ENCODE measurements around the gene GFER. TPM values are rescaled to one million over a fixed set of nuclear protein-coding genes. Genes with fewer than 3 reads are reported as not detected.
A peak's percentile ranks its signal among the peaks of the same experiment; 100 is the strongest.
"Not testable (repeated sequence)": the region's sequence is repeated elsewhere in the genome, so short reads cannot be mapped to it uniquely, and the experiment has no call there.

Gene GFER
- polyA plus RNA-seq, 1 donor: 48.5 TPM

- no peak overlapping the region for H3K27ac ChIP-seq (ENCODE audit: low read length)
These were observed 30.3 kb upstream of the GFER start for GRCh38 chr16:1953734-1954133.

GRCh38 chr16:1957434-1958142 lies 26.4 kb upstream of the GFER start:
- not testable (repeated sequence) for H3K4me3 ChIP-seq (ENCODE audit: low read length); H3K27ac ChIP-seq (ENCODE audit: low read length); H3K27me3 ChIP-seq (ENCODE audit: control insufficient read depth, insufficient read depth, low read length); H3K9me3 ChIP-seq (ENCODE audit: control insufficient read depth, low read depth, low read length); DNase-seq
- whole genome bisulfite sequencing (ENCODE audit: insufficient coverage, low lambda C conversion rate): no CpG with 5 or more reads among the region's 22 CpGs
- Histone ChIP-seq H3K4me1 (ENCODE audit: control insufficient read depth, insufficient read depth, low read length) (peaks cover 23% of the 10 kb centered on the region), H3K36me3 (ENCODE audit: control insufficient read depth, insufficient read depth, low read length) (peaks cover 19% of the 10 kb centered on the region)

More at GRCh38 chr16:1953734-1954133, 30.3 kb upstream of the GFER start:
- Histone ChIP-seq H3K4me3 (ENCODE audit: low read length) (no peak overlapping the region), H3K9me3 (ENCODE audit: control insufficient read depth, low read depth, low read length) (peaks cover 3% of the 10 kb centered on the region), H3K4me1 (ENCODE audit: control insufficient read depth, insufficient read depth, low read length) (peaks cover 1% of the 10 kb centered on the region), H3K36me3 (ENCODE audit: control insufficient read depth, insufficient read depth, low read length) (no peaks in the 10 kb centered on the region), H3K27me3 (ENCODE audit: control insufficient read depth, insufficient read depth, low read length) (peaks cover 2% of the 10 kb centered on the region)
- no CpG with 5 or more reads among the region's 22 CpGs for WGBS (ENCODE audit: insufficient coverage, low lambda C conversion rate)
- DNase-seq: no peak

DNA sequence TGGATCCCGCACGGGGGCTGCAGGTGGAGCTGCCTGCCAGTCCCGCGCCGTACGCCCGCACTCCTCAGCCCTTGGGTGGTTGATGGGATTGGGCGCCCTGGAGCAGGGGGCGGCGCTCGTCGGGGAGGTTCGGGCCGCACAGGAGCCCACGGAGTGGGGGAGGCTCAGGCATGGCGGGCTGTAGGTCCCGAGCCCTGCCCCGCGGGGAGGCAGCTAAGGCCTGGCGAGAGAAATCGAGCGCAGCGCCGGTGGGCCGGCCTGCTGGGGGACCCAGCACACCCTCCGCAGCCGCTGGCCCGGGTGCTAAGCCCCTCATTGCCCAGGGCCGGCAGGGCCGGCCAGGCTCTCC lies 25.9 kb upstream of the GFER start:
- not testable (repeated sequence) for H3K9me3 ChIP-seq (ENCODE audit: control insufficient read depth, low read depth, low read length); DNase-seq; H3K4me3 ChIP-seq (ENCODE audit: low read length); H3K27me3 ChIP-seq (ENCODE audit: control insufficient read depth, insufficient read depth, low read length); H3K27ac ChIP-seq (ENCODE audit: low read length)
- Histone ChIP-seq H3K4me1 (ENCODE audit: control insufficient read depth, insufficient read depth, low read length) (peaks cover 28% of the 10 kb centered on the region), H3K36me3 (ENCODE audit: control insufficient read depth, insufficient read depth, low read length) (peaks cover 24% of the 10 kb centered on the region)
- WGBS (ENCODE audit: insufficient coverage, low lambda C conversion rate): no CpG with 5 or more reads among the region's 30 CpGs

- Histone ChIP-seq H3K4me1 (ENCODE audit: control insufficient read depth, insufficient read depth, low read length) (peaks cover 28% of the 10 kb centered on the region), H3K9me3 (ENCODE audit: control insufficient read depth, low read depth, low read length) (peaks cover 3% of the 10 kb centered on the region), H3K27ac (ENCODE audit: low read length) (no peak overlapping the region), H3K4me3 (ENCODE audit: low read length) (no peak overlapping the region), H3K27me3 (ENCODE audit: control insufficient read depth, insufficient read depth, low read length) (peaks cover 6% of the 10 kb centered on the region), H3K36me3 (ENCODE audit: control insufficient read depth, insufficient read depth, low read length) (peaks cover 25% of the 10 kb centered on the region)
- 17% methylated on average over 3 of the region's 14 CpGs for WGBS (ENCODE audit: insufficient coverage, low lambda C conversion rate)
- no peak for DNase-seq
These were observed 25.2 kb upstream of the GFER start for GRCh38 chr16:1958715-1959268.

DNA sequence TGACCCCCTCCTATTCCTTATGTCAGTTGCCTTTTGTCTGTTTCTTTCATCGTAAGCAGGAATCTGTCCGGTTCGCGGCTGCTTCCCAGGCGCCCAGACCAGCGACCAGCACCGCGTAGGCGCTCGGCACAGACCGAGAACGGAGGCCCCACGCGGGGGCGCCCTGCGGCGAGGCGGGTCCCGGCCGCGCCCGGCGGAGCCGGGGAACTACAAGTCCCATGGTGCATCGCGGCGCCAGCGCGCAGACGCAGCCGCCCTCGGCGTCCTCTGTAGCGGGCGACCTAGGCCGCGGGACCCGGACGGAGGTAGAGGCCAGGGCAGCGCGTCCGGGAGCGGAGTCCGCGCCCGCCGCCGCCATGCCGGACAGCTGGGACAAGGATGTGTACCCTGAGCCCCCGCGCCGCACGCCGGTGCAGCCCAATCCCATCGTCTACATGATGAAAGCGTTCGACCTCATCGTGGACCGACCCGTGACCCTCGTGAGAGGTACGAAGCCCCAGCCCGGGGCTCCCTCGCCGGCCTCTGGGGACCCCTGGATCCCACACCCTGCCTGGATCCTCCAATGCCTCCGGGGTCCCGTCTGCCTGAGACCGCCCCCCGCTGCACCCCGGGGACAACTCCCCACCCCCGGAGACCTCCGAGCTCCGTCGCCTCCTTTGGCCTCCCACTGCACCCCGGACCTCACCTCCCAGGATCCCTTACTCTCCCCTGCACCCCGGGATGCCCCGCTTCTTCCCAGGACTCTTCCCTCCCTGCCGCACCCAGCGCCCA lies 24.5 kb upstream of the GFER start, which contains the start of gene NDUFB10:
Gene NDUFB10 (plus strand): TSS at position 270 of the 771 bp plus-strand sequence. CDS start 87 bp downstream, at position 357.
- Histone ChIP-seq H3K9me3 (ENCODE audit: control insufficient read depth, low read depth, low read length) (peaks cover 3% of the 10 kb centered on the region), H3K27me3 (ENCODE audit: control insufficient read depth, insufficient read depth, low read length) (peaks cover 6% of the 10 kb centered on the region), H3K4me1 (ENCODE audit: control insufficient read depth, insufficient read depth, low read length) (peaks cover 28% of the 10 kb centered on the region), H3K27ac (ENCODE audit: low read length) (peak within 1 kb of the TSS; percentile 64), H3K4me3 (ENCODE audit: low read length) (peak within 1 kb of the TSS; percentile 100), H3K36me3 (ENCODE audit: control insufficient read depth, insufficient read depth, low read length) (peaks cover 25% of the 10 kb centered on the region)
- DNase-seq: peak; percentile 89 to 92
- WGBS (ENCODE audit: insufficient coverage, low lambda C conversion rate): no CpG with 5 or more reads among the region's 79 CpGs

- peaks cover 25% of the 10 kb centered on the region for H3K36me3 ChIP-seq (ENCODE audit: control insufficient read depth, insufficient read depth, low read length)
- peaks cover 6% of the 10 kb centered on the region for H3K27me3 ChIP-seq (ENCODE audit: control insufficient read depth, insufficient read depth, low read length)
- WGBS (ENCODE audit: insufficient coverage, low lambda C conversion rate): no CpG with 5 or more reads among the region's 20 CpGs
- H3K4me3 ChIP-seq (ENCODE audit: low read length): peak overlapping the region; percentile 100
- peaks cover 3% of the 10 kb centered on the region for H3K9me3 ChIP-seq (ENCODE audit: control insufficient read depth, low read depth, low read length)
- DNase-seq: no peak
- peaks cover 33% of the 10 kb centered on the region for H3K4me1 ChIP-seq (ENCODE audit: control insufficient read depth, insufficient read depth, low read length)
- no peak overlapping the region for H3K27ac ChIP-seq (ENCODE audit: low read length)
These were observed 23.0 kb upstream of the GFER start for GRCh38 chr16:1960665-1961630.

GRCh38 chr16:1961651-1962067 lies 22.3 kb upstream of the GFER start:
- H3K4me1 ChIP-seq (ENCODE audit: control insufficient read depth, insufficient read depth, low read length): peaks cover 35% of the 10 kb centered on the region
- H3K4me3 ChIP-seq (ENCODE audit: low read length): no peak overlapping the region
- WGBS (ENCODE audit: insufficient coverage, low lambda C conversion rate): no CpG with 5 or more reads among the region's 6 CpGs
- peaks cover 3% of the 10 kb centered on the region for H3K9me3 ChIP-seq (ENCODE audit: control insufficient read depth, low read depth, low read length)
- no peak overlapping the region for H3K27ac ChIP-seq (ENCODE audit: low read length)
- peaks cover 6% of the 10 kb centered on the region for H3K27me3 ChIP-seq (ENCODE audit: control insufficient read depth, insufficient read depth, low read length)
- peaks cover 25% of the 10 kb centered on the region for H3K36me3 ChIP-seq (ENCODE audit: control insufficient read depth, insufficient read depth, low read length)
- DNase-seq: no peak

- H3K36me3 ChIP-seq (ENCODE audit: control insufficient read depth, insufficient read depth, low read length): peaks cover 25% of the 10 kb centered on the region
- not testable (repeated sequence) for H3K27me3 ChIP-seq (ENCODE audit: control insufficient read depth, insufficient read depth, low read length); H3K9me3 ChIP-seq (ENCODE audit: control insufficient read depth, low read depth, low read length); H3K27ac ChIP-seq (ENCODE audit: low read length); DNase-seq
- H3K4me3 ChIP-seq (ENCODE audit: low read length): peak overlapping the region; percentile 87
- H3K4me1 ChIP-seq (ENCODE audit: control insufficient read depth, insufficient read depth, low read length): peaks cover 35% of the 10 kb centered on the region
- WGBS (ENCODE audit: insufficient coverage, low lambda C conversion rate): no CpG with 5 or more reads among the region's 37 CpGs
These were observed 21.5 kb upstream of the GFER start for GRCh38 chr16:1962161-1963153.
